ENCODE data around the gene E2F1. TPM values are rescaled to one million over a fixed set of nuclear protein-coding genes. Genes with fewer than 3 reads are reported as not detected.
"Not testable (repeated sequence)": the region's sequence is repeated elsewhere in the genome, so short reads cannot be mapped to it uniquely, and the experiment has no call there.

The E2F1 gene
- polyA plus RNA-seq, 1 donor: 9.6 TPM

- DNase-seq (ENCODE audit: low read depth): no peak
These were observed 27.3 kb downstream of the E2F1 start for GRCh38 chr20:33658929-33659328.

GRCh38 chr20:33658510-33658909 is 27.7 kb downstream of the E2F1 start:
- DNase-seq (ENCODE audit: low read depth): no peak

GRCh38 chr20:33657704-33658095 is 28.5 kb downstream of the E2F1 start:
- no peak for DNase-seq (ENCODE audit: low read depth)

- no peak for DNase-seq (ENCODE audit: low read depth)
These were observed 29.1 kb downstream of the E2F1 start for GRCh38 chr20:33656783-33657703.

- no peak for DNase-seq (ENCODE audit: low read depth)
These were observed 30.0 kb downstream of the E2F1 start for GRCh38 chr20:33656010-33656782.

- no peak for DNase-seq (ENCODE audit: low read depth)
These were observed 31.0 kb downstream of the E2F1 start for GRCh38 chr20:33655164-33655563.

- no peak for DNase-seq (ENCODE audit: low read depth)
These were observed 31.5 kb downstream of the E2F1 start for GRCh38 chr20:33654680-33655161.

- DNase-seq (ENCODE audit: low read depth): no peak
These were observed 32.1 kb downstream of the E2F1 start for GRCh38 chr20:33653900-33654596.

- DNase-seq (ENCODE audit: low read depth): no peak
These were observed 32.8 kb downstream of the E2F1 start for GRCh38 chr20:33653218-33653899.

GRCh38 chr20:33651562-33652048 is 34.6 kb downstream of the E2F1 start:
- no peak for DNase-seq (ENCODE audit: low read depth)

GRCh38 chr20:33650753-33651561 is 35.2 kb downstream of the E2F1 start:
- DNase-seq (ENCODE audit: low read depth): no peak

- no peak for DNase-seq (ENCODE audit: low read depth)
These were observed 36.0 kb downstream of the E2F1 start for GRCh38 chr20:33650111-33650752.

GRCh38 chr20:33649201-33649681 is 36.9 kb downstream of the E2F1 start:
- no peak for DNase-seq (ENCODE audit: low read depth)

GRCh38 chr20:33648396-33649004 is 37.7 kb downstream of the E2F1 start:
- no peak for DNase-seq (ENCODE audit: low read depth)

GRCh38 chr20:33647603-33648395 is 38.4 kb downstream of the E2F1 start:
- DNase-seq (ENCODE audit: low read depth): no peak

- not testable (repeated sequence) for DNase-seq (ENCODE audit: low read depth)
These were observed 39.1 kb downstream of the E2F1 start for GRCh38 chr20:33646959-33647602.

GRCh38 chr20:33646191-33646590 is 40.0 kb downstream of the E2F1 start:
- no peak for DNase-seq (ENCODE audit: low read depth)

- DNase-seq (ENCODE audit: low read depth): no peak
These were observed 40.8 kb downstream of the E2F1 start for GRCh38 chr20:33645396-33645795.

All from forelimb muscle (tissue), 1 donor.